Embryonic facial prominence (tissue), 1 donor: ENCODE data around the gene PLEKHH2.

Source experiments
- DNase-seq: peaks from one replicate; pipeline ENCODE4 v3.0.0-alpha.2; 2016; ENCODE audit errors: extremely low spot score

PLEKHH2 gene

DNA sequence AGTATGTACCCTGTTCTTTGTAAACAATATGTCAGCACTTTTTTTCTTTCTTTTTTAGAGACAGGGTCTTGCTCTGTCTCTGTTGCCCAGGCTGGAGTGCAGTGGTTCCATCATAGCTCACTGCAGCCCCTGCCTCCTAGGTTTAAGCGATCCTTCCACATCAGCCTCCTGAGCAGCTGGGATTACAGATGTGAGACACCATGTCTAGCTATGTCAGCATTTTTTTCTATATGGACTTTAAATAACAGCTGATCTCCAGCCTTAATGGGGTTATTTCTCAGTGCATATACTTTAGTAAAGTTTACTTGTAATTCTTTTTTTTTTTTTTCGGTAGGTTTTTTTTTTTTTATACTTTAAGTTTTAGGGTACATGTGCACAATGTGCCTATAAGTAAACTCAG, 174.9 kb downstream of the PLEKHH2 start:
- no peak for DNase-seq

GRCh38 chr2:43812947-43813346, 175.9 kb downstream of the PLEKHH2 start:
- DNase-seq, result no peak

- DNase-seq, result no peak
Observed at GRCh38 chr2:43814711-43815110, 177.7 kb downstream of the PLEKHH2 start.
